CD4-positive, alpha-beta T cell (primary cell): ENCODE results near the gene NR3C1. TPM values are rescaled to one million over a fixed set of nuclear protein-coding genes. Genes with fewer than 3 reads are reported as not detected.
A peak's percentile ranks its signal among the peaks of the same experiment; 100 is the strongest.

Source experiments
- ATAC-seq: fragments of 200-7000 bp; cut with Tn5 transposase; one replicate; pipeline ENCODE4 v1.10.0; 2022; ENCODE audit warnings: mild to moderate bottlenecking; ENCODE audit not compliant: poor library complexity
- CTCF ChIA-PET: fragments of 350-600 bp; sonication (Branson Sonifier 250); formaldehyde crosslinking; loops from one replicate; lab custom pipeline; 2021; ENCODE audit warnings: antibody characterized with exemption, inconsistent platforms; lab: Charles Lee
- POLR2A ChIA-PET: fragments of 350-600 bp; sonication (Branson Sonifier 250); formaldehyde crosslinking; loops from one replicate; lab custom pipeline; 2021; ENCODE audit warnings: antibody characterized with exemption, inconsistent platforms; lab: Charles Lee
- DNase-seq, 14 experiments: peaks; one replicate each; pipeline ENCODE4 v3.0.0-alpha.2; 2013 to 2020; ENCODE audit warnings: mixed read lengths in 2 of 14
- H3K27ac ChIP-seq, 2 donors: one replicate each; pipeline versions ENCODE4 v1.5.1 to v1.7.0; 2013; ENCODE audit warnings: low read length in 2 of 2, low read depth in 1 of 2, mild to moderate bottlenecking in 1 of 2
- H3K27me3 ChIP-seq, 2 experiments: 1 replicate in 1 of 2; 2 replicates in 1 of 2; pipeline versions ENCODE4 v1.6.1 to v1.7.0; 2013; ENCODE audit warnings: low read length in 2 of 2, control low read depth in 1 of 2, mild to moderate bottlenecking in 1 of 2, moderate library complexity in 1 of 2; ENCODE audit not compliant: insufficient read depth in 2 of 2, control insufficient read depth in 1 of 2
- H3K36me3 ChIP-seq: one replicate; pipeline ENCODE4 v1.6.1; 2013; ENCODE audit warnings: low read length, control low read depth; ENCODE audit not compliant: insufficient read depth
- H3K4me1 ChIP-seq: one replicate; pipeline ENCODE4 v1.6.1; 2013; ENCODE audit warnings: low read length, control low read depth; ENCODE audit not compliant: insufficient read depth
- H3K4me3 ChIP-seq: one replicate; pipeline ENCODE4 v1.5.1; 2013; ENCODE audit warnings: mild to moderate bottlenecking, low read length, moderate library complexity
- H3K9me3 ChIP-seq, 2 experiments: 1 replicate in 1 of 2; 2 replicates in 1 of 2; pipeline versions ENCODE4 v1.6.1 to v1.7.0; 2013; ENCODE audit warnings: low read length in 2 of 2, mild to moderate bottlenecking in 2 of 2, control low read depth in 1 of 2, moderate library complexity in 1 of 2; ENCODE audit not compliant: control insufficient read depth in 1 of 2, insufficient read depth in 1 of 2
- H3K27ac Mint-ChIP-seq: one replicate; pipeline ENCODE4 v1.8.0; 2020; ENCODE audit warnings: mixed read lengths
- H3K27me3 Mint-ChIP-seq: one replicate; pipeline ENCODE4 v1.8.0; 2021; ENCODE audit warnings: mixed read lengths
- H3K36me3 Mint-ChIP-seq: one replicate; pipeline ENCODE4 v1.8.0; 2021; ENCODE audit warnings: low read depth, mixed read lengths
- H3K4me1 Mint-ChIP-seq: one replicate; pipeline ENCODE4 v1.8.0; 2021; ENCODE audit warnings: low read depth, mixed read lengths
- H3K4me3 Mint-ChIP-seq: one replicate; pipeline ENCODE4 v1.8.0; 2020; ENCODE audit warnings: mild to moderate bottlenecking, mixed read lengths
- H3K9me3 Mint-ChIP-seq: one replicate; pipeline ENCODE4 v1.8.0; 2020; ENCODE audit warnings: mixed read lengths
- intact Hi-C, 2 experiments: fragments of 100-400 bp; cut with DNase I in 1 of 2; cut with micrococcal nuclease in 1 of 2; formaldehyde crosslinking; loops; one replicate each; pipeline versions ENCODE4 v1.15.1 to v1.9.0; 2023 to 2025; cut with DNase I, micrococcal nuclease
- total RNA-seq, 174 experiments: library from RNA in 2 of 174; stranded (reverse) in 2 of 174; gene quantifications; one replicate each; pipeline ENCODE4 v1.2.3 and lab custom pipeline; 2021 to 2026
- TF ChIP-seq, protein P1 (sequence below): fragments of 200-600 bp; IDR thresholded peaks from one replicate; pipeline ENCODE4 v1.8.0; 2022; ENCODE audit warnings: antibody characterized with exemption, mild to moderate bottlenecking

NR3C1 gene
- total RNA-seq, 2 experiments from 2014 or later: 168 to 191 TPM

- Mint-ChIP-seq H3K4me1 (peaks cover 57% of the 10 kb centered on the region), H3K9me3 (no peaks in the 10 kb centered on the region), H3K4me3 (peak overlapping the region; percentile 96), H3K36me3 (peaks cover 63% of the 10 kb centered on the region), H3K27me3 (no peaks in the 10 kb centered on the region), H3K27ac (peak overlapping the region; percentile 92)
- no peaks in the 10 kb centered on the region for H3K9me3 ChIP-seq
- CTCF ChIA-PET: no interaction called here
- POLR2A ChIA-PET: interaction anchor here (2.5 to 2.9 kb wide), 2 partner anchors 33 to 400 kb away, joined by 14 to 15 read pairs; no protein-coding TSS in a partner anchor
- intact Hi-C loops: loop anchor here (2.0 to 5.0 kb wide), 4 partner anchors 50 to 479 kb away; no protein-coding TSS in a partner anchor
- DNase-seq (peak in 4 of 14 experiments; percentile 12 to 60 (median 54)), ATAC-seq (no peak)
- peak overlapping the region; percentile 75 for H3K4me3 ChIP-seq
- no peaks in the 10 kb centered on the region for H3K27me3 ChIP-seq
- TF ChIP-seq, protein P1, sequence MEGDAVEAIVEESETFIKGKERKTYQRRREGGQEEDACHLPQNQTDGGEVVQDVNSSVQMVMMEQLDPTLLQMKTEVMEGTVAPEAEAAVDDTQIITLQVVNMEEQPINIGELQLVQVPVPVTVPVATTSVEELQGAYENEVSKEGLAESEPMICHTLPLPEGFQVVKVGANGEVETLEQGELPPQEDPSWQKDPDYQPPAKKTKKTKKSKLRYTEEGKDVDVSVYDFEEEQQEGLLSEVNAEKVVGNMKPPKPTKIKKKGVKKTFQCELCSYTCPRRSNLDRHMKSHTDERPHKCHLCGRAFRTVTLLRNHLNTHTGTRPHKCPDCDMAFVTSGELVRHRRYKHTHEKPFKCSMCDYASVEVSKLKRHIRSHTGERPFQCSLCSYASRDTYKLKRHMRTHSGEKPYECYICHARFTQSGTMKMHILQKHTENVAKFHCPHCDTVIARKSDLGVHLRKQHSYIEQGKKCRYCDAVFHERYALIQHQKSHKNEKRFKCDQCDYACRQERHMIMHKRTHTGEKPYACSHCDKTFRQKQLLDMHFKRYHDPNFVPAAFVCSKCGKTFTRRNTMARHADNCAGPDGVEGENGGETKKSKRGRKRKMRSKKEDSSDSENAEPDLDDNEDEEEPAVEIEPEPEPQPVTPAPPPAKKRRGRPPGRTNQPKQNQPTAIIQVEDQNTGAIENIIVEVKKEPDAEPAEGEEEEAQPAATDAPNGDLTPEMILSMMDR: no peak
- H3K27ac ChIP-seq: peak overlapping the region in 1 of 2 donors; percentile 16
- peaks cover 11% of the 10 kb centered on the region for H3K36me3 ChIP-seq
- peaks cover 38% of the 10 kb centered on the region for H3K4me1 ChIP-seq
Measured at GRCh38 chr5:143402017-143402552, 1.4 kb downstream of the NR3C1 start.

DNA sequence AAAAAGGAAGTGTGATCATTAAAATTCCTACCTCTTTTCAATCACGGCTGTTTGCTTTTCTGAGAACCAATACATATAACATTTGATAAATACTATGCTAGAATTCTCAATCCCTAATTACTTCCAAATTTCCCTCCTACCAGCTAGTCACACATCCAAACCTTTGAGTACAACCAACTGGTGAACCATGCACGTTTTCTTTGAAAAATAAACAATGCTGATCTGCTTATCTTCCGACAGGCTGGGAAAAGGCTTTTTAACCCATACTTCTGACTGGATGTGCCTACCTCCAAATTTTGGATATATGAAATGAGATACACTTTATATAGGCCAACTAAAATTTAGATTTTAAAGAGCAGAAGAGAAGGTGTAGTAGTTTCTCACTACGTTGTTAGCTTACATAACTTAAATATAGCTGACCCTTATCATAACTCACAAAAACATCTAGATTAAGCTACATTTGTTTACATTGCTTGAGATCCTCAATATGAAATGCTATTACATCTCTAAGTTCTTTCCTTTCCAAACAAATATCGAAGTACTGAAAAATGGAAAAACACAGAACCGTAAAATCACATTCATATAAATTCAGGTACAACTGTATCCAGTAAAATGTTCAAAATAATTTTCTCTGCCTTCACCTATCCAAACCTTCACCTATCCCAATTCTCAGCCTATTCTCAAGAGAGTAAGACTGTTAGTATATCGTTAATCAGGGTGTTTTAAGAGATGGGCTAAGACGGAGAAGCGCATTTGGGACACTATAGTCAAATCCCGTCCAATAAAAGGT, 2.1 kb downstream of the NR3C1 start:
- ChIA-PET CTCF (interaction anchor here (1.2 kb wide), 1 partner anchor 50 kb away, joined by 3 read pairs; no protein-coding TSS in a partner anchor), POLR2A (interaction anchor here (0.9 to 2.9 kb wide), 6 partner anchors 31 to 399 kb away, joined by 3 to 15 read pairs (median 6); no protein-coding TSS in a partner anchor)
- Histone ChIP-seq H3K4me1 (peaks cover 38% of the 10 kb centered on the region), H3K27me3 (no peaks in the 10 kb centered on the region), H3K27ac (no peak overlapping the region), H3K4me3 (peak overlapping the region; percentile 75), H3K9me3 (no peaks in the 10 kb centered on the region), H3K36me3 (peaks cover 11% of the 10 kb centered on the region)
- H3K9me3 Mint-ChIP-seq: no peaks in the 10 kb centered on the region
- no peaks in the 10 kb centered on the region for H3K27me3 Mint-ChIP-seq
- DNase-seq (no peak), ATAC-seq (no peak)
- peak overlapping the region; percentile 92 for H3K27ac Mint-ChIP-seq
- peaks cover 68% of the 10 kb centered on the region for H3K36me3 Mint-ChIP-seq
- H3K4me1 Mint-ChIP-seq: peaks cover 61% of the 10 kb centered on the region
- intact Hi-C loops: loop anchor here (2.0 to 5.0 kb wide), 4 partner anchors 49 to 479 kb away; no protein-coding TSS in a partner anchor
- H3K4me3 Mint-ChIP-seq: peak overlapping the region; percentile 96
- TF ChIP-seq, protein P1: no peak

DNA sequence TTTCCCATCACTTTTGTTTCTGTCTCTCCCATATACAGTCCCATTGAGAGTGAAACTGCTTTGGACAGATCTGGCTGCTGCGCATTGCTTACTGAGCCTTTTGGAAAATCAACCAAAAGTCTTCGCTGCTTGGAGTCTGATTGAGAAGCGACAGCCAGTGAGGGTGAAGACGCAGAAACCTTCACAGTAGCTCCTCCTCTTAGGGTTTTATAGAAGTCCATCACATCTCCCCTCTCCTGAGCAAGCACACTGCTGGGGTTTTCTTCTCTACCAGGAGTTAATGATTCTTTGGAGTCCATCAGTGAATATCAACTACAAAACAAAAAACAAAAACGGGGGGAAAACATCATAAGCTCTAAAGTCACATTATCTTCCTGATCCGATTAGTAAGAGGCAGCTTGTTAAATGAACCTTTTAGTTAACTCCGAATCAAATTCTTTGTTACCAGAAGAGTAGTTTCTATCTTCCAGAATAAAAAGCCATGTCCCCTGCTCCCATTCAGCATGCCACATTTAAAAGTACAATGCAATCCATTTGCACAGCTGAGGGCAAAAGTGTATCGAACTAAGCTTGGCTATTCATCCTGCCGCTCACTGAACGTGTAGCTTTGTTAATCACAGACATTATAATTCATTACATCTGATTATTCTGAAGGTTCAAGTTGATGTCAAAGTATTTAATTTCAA, 2.8 kb downstream of the NR3C1 start:
- Mint-ChIP-seq H3K27me3 (no peaks in the 10 kb centered on the region), H3K4me1 (peaks cover 66% of the 10 kb centered on the region), H3K4me3 (peak overlapping the region; percentile 96), H3K27ac (peak overlapping the region; percentile 92), H3K36me3 (peaks cover 71% of the 10 kb centered on the region), H3K9me3 (no peaks in the 10 kb centered on the region)
- TF ChIP-seq, protein P1: no peak
- CTCF ChIA-PET: interaction anchor here (1.2 kb wide), 1 partner anchor 49 kb away, joined by 3 read pairs; no protein-coding TSS in a partner anchor
- DNase-seq (no peak), ATAC-seq (no peak)
- Histone ChIP-seq H3K4me1 (peaks cover 37% of the 10 kb centered on the region), H3K27me3 (no peaks in the 10 kb centered on the region), H3K9me3 (no peaks in the 10 kb centered on the region), H3K27ac (no peak overlapping the region), H3K4me3 (peak overlapping the region; percentile 75), H3K36me3 (peaks cover 11% of the 10 kb centered on the region)
- intact Hi-C loops: loop anchor here (5.0 kb wide), 2 partner anchors 48 to 98 kb away; no protein-coding TSS in a partner anchor
- POLR2A ChIA-PET: interaction anchor here (0.9 to 2.9 kb wide), 6 partner anchors 32 to 398 kb away, joined by 3 to 15 read pairs (median 6); no protein-coding TSS in a partner anchor
